GM12878 (cell line): Measurements from ENCODE around the gene PLD3. TPM values are rescaled to one million over a fixed set of nuclear protein-coding genes. Genes with fewer than 3 reads are reported as not detected.

Experiments
- ATF7 ChIP-seq: fragments of 450-650 bp; IDR thresholded peaks from 2 replicates; pipeline ENCODE4 v1.6.1; 2016; ENCODE audit warnings: low read depth, mild to moderate bottlenecking
- CBX3 ChIP-seq: fragments of 200-600 bp; sonication (generic); IDR thresholded peaks from 2 replicates; pipeline ENCODE4 v1.6.1; 2016; ENCODE audit warnings: low read depth, borderline replicate concordance
- EP300 ChIP-seq, 2 experiments: fragments of 150-350 bp in 1 of 2; IDR thresholded peaks; 2 replicates each; pipeline ENCODE4 v1.6.1; 2011 to 2012; ENCODE audit warnings: low read depth in 2 of 2, low read length in 2 of 2, borderline replicate concordance in 1 of 2, improper control_type of control experiment in 1 of 2, inconsistent platforms in 1 of 2; ENCODE audit not compliant: control insufficient read depth in 1 of 2
- GATAD2B ChIP-seq: fragments of 450-650 bp; conservative IDR thresholded peaks from 2 replicates; pipeline ENCODE4 v1.6.1; 2017; ENCODE audit warnings: low read depth, mild to moderate bottlenecking, moderate library complexity
- MTA2 ChIP-seq: fragments of 450-650 bp; IDR thresholded peaks from 2 replicates; pipeline ENCODE4 v1.6.1; 2016; ENCODE audit warnings: low read depth, mild to moderate bottlenecking, moderate library complexity
- POLR2A ChIP-seq: IDR thresholded peaks from 2 replicates; pipeline ENCODE4 v1.6.1; 2011; ENCODE audit warnings: low read depth, mild to moderate bottlenecking, low read length
- SPI1 ChIP-seq: IDR thresholded peaks from 2 replicates; pipeline ENCODE4 v1.6.1; 2011; ENCODE audit warnings: low read depth, mild to moderate bottlenecking, low read length, moderate library complexity, borderline replicate concordance; ENCODE audit not compliant: insufficient read depth
- SREBF1 ChIP-seq: IDR thresholded peaks from 2 replicates; pipeline ENCODE4 v1.6.1; 2012; ENCODE audit warnings: mild to moderate bottlenecking, low read length
- TARDBP ChIP-seq: IDR thresholded peaks from 2 replicates; pipeline ENCODE4 v1.6.1; 2016; ENCODE audit warnings: borderline replicate concordance
- YBX1 ChIP-seq: fragments of 450-650 bp; IDR thresholded peaks from 2 replicates; pipeline ENCODE4 v1.6.1; 2016; ENCODE audit warnings: antibody characterized with exemption
- polyA plus RNA-seq, 11 experiments: library from polyadenylated mRNA; depleted of rRNA in 4 of 11; unstranded in 6 of 11; stranded (reverse) in 5 of 11; fragments of >200 nt; fragmentation: Nextera tagmentation in 4 of 11; fragmentation: Illumina TruSeq in 1 of 11; extraction: Ambion mirVana in 4 of 11; extraction: Trizol in 1 of 11; gene quantifications; 1 replicate in 1 of 11; 2 replicates in 10 of 11; pipeline versions ENCODE4 v1.2.1 to v1.2.3, GENCODE V29; 2011 to 2016; ENCODE audit warnings: inconsistent platforms in 2 of 11, missing spikeins in 2 of 11, low read depth in 1 of 11
- total RNA-seq, 4 experiments: library from RNA; depleted of rRNA in 3 of 4; stranded (reverse); fragments of >200 nt in 3 of 4; fragmentation: Illumina TruSeq in 1 of 4; extraction: Trizol in 1 of 4; gene quantifications; 2 replicates each; pipeline versions ENCODE4 v1.2.1 to v1.2.3, GENCODE V29; 2013 to 2021
- TF ChIP-seq, protein P1 (sequence below): fragments of 450-650 bp; formaldehyde crosslinking; IDR thresholded peaks from 2 replicates; pipeline ENCODE4 v1.4.0; 2022; ENCODE audit warnings: mild to moderate bottlenecking, moderate library complexity
- TF ChIP-seq, protein P2 (sequence below): IDR thresholded peaks from 2 replicates; pipeline ENCODE4 v1.6.1; 2012; ENCODE audit warnings: low read length, inconsistent platforms

PLD3 gene
- total and polyA plus RNA-seq, 10 of the 15 experiments (the other 5 are each of a cell fraction or from before 2014, with no cell fraction given), result 1.3 to 134 (median 72.7) TPM

DNA sequence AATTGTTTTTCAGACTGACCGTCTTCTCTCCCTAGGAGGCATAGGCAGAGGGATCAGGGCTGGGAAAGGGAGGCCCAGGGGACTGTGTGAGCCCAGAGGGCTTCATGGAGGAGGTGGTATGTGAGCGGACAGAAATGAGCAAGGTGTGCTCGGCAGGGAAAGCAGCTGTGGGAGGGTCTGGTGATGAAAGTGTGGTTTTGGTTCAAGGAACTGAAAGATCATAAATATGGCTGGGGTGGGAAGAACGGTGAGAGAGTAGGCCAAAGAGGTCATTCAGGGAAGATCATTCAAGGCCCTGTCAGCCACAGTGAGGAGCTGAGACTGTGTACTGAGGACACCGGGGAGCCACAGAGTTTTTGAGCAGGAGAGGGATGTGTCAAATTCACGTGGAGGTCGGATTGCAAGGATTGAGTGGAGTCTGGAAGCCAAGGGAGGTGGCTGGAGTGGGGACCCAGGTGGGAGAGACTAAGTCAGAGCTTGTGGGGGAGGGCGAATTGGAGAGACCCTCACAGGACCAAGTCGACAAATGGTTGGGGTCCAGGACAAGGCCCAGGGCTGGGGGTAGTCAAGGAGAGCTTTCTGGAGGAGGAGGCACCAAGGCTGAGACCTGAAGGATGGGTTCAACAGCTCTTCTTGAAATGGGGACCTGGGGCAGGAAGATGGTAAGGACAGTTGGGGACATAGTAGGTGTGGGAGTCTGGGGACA lies 7.6 kb downstream of the PLD3 start (continued):
- TF ChIP-seq YBX1, result no peak
- TF ChIP-seq ATF7, result peak; percentile 70
- TF ChIP-seq, protein P1, sequence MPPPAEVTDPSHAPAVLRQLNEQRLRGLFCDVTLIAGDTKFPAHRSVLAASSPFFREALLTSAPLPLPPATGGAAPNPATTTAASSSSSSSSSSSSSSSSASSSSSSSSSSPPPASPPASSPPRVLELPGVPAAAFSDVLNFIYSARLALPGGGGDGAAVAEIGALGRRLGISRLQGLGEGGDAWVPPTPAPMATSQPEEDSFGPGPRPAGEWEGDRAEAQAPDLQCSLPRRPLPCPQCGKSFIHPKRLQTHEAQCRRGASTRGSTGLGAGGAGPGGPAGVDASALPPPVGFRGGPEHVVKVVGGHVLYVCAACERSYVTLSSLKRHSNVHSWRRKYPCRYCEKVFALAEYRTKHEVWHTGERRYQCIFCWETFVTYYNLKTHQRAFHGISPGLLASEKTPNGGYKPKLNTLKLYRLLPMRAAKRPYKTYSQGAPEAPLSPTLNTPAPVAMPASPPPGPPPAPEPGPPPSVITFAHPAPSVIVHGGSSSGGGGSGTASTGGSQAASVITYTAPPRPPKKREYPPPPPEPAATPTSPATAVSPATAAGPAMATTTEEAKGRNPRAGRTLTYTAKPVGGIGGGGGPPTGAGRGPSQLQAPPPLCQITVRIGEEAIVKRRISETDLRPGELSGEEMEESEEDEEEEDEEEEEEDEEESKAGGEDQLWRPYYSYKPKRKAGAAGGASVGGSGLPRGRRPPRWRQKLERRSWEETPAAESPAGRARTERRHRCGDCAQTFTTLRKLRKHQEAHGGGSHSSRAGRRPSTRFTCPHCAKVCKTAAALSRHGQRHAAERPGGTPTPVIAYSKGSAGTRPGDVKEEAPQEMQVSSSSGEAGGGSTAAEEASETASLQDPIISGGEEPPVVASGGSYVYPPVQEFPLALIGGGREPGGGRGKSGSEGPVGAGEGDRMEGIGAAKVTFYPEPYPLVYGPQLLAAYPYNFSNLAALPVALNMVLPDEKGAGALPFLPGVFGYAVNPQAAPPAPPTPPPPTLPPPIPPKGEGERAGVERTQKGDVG, result no peak
- TF ChIP-seq CBX3, result no peak
- peak; percentile 71 for TF ChIP-seq POLR2A
- no peak for TF ChIP-seq SREBF1
- 0 out of 2 replicates have a peak, but pooled peaks have one; percentile 16 for TF ChIP-seq TARDBP
- TF ChIP-seq GATAD2B, result 0 out of 2 replicates have a peak, but pooled peaks have one; percentile 25
- peak; percentile 80 for TF ChIP-seq SPI1
- TF ChIP-seq MTA2, result peak; percentile 51
- peak; percentile 53 to 66; a peak in 2 of 4 replicates for TF ChIP-seq EP300 (IDR thresholded peaks at IDR 0.05; ENCODE audit: borderline replicate concordance in 1 of 2, control insufficient read depth in 1 of 2, low read depth in 2 of 2, low read length in 2 of 2)
- TF ChIP-seq, protein P2, sequence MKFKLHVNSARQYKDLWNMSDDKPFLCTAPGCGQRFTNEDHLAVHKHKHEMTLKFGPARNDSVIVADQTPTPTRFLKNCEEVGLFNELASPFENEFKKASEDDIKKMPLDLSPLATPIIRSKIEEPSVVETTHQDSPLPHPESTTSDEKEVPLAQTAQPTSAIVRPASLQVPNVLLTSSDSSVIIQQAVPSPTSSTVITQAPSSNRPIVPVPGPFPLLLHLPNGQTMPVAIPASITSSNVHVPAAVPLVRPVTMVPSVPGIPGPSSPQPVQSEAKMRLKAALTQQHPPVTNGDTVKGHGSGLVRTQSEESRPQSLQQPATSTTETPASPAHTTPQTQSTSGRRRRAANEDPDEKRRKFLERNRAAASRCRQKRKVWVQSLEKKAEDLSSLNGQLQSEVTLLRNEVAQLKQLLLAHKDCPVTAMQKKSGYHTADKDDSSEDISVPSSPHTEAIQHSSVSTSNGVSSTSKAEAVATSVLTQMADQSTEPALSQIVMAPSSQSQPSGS, result peak; percentile 48; the same call in 1 of the 2 replicates
- TF ChIP-seq, all 136 proteins: peak for 42
